OCI-LY7 (cell line): Measurements from ENCODE around the gene EEF1A1. TPM values are rescaled to one million over a fixed set of nuclear protein-coding genes. Genes with fewer than 3 reads are reported as not detected.
"Not testable (repeated sequence)": the region's sequence is repeated elsewhere in the genome, so short reads cannot be mapped to it uniquely, and the experiment has no call there.

Experiments used
- BruUV-seq: library from RNA; stranded (reverse); fragments of 400-500 nt; replicated peaks from 2 replicates; lab custom pipeline; 2021; lab: Mats Ljungman, UMichigan
- CTCF ChIA-PET: fragments of 300-600 bp; sonication (Branson Sonifier 250); formaldehyde crosslinking; loops from one replicate; lab custom pipeline; 2022; ENCODE audit warnings: antibody characterized with exemption; ENCODE audit not compliant: unreplicated experiment; lab: Charles Lee
- POLR2A ChIA-PET: fragments of 300-600 bp; sonication (Branson Sonifier 250); formaldehyde crosslinking; loops from one replicate; lab custom pipeline; 2022; ENCODE audit warnings: antibody characterized with exemption; lab: Charles Lee
- DNase-seq: peaks from one replicate; pipeline ENCODE4 v3.0.0-alpha.2; 2015; ENCODE audit warnings: low spot score
- H2AFZ ChIP-seq: fragments of 200-600 bp; sonication (generic), shearing (Covaris generic); 2 replicates; pipeline ENCODE4 v1.6.1; 2014; ENCODE audit warnings: mild to moderate bottlenecking, antibody characterized with exemption, low read length, moderate library complexity
- H3K27ac ChIP-seq: fragments of 200-600 bp; sonication (generic); 2 replicates; pipeline ENCODE4 v1.5.1; 2014; ENCODE audit warnings: mixed run types, low read depth, mild to moderate bottlenecking, moderate library complexity, low read length, inconsistent platforms; ENCODE audit not compliant: poor library complexity, severe bottlenecking
- H3K36me3 ChIP-seq: fragments of 200-600 bp; sonication (generic); 2 replicates; pipeline ENCODE4 v1.6.1; 2014; ENCODE audit warnings: mild to moderate bottlenecking, antibody characterized with exemption, low read length, moderate library complexity, mixed read lengths; ENCODE audit not compliant: insufficient read depth
- H3K4me1 ChIP-seq: fragments of 200-600 bp; sonication (generic); 2 replicates; pipeline ENCODE4 v1.5.1; 2014; ENCODE audit warnings: mild to moderate bottlenecking, low read length; ENCODE audit not compliant: insufficient read depth, poor library complexity, severe bottlenecking
- H3K4me2 ChIP-seq: fragments of 200-600 bp; sonication (generic); 2 replicates; pipeline ENCODE4 v1.6.1; 2014; ENCODE audit warnings: mild to moderate bottlenecking, low read length
- H3K4me3 ChIP-seq: fragments of 200-600 bp; sonication (generic); 2 replicates; pipeline ENCODE4 v1.5.1; 2014; ENCODE audit warnings: mild to moderate bottlenecking, low read depth, low read length; ENCODE audit not compliant: poor library complexity, severe bottlenecking
- H3K79me2 ChIP-seq: fragments of 200-600 bp; sonication (generic); 2 replicates; pipeline ENCODE4 v1.6.1; 2016; ENCODE audit warnings: low read depth, mild to moderate bottlenecking, low read length, moderate library complexity, mixed read lengths; ENCODE audit not compliant: insufficient read depth
- H3K9me2 ChIP-seq: fragments of 200-600 bp; sonication (generic); 2 replicates; pipeline ENCODE4 v1.6.1; 2016; ENCODE audit warnings: mild to moderate bottlenecking, low read length, mixed read lengths; ENCODE audit not compliant: insufficient read depth
- H3K9me3 ChIP-seq: fragments of 200-600 bp; sonication (generic); 2 replicates; pipeline ENCODE4 v1.6.1; 2014; ENCODE audit warnings: mild to moderate bottlenecking, mixed run types, low read length, mixed read lengths
- H4K20me1 ChIP-seq: fragments of 200-600 bp; sonication (generic); 2 replicates; pipeline ENCODE4 v1.6.1; 2014; ENCODE audit warnings: mild to moderate bottlenecking, antibody characterized with exemption, low read length, moderate library complexity, mixed read lengths; ENCODE audit not compliant: insufficient read depth
- EZH2phosphoT487 ChIP-seq: fragments of 200-600 bp; sonication (generic); IDR thresholded peaks from 2 replicates; pipeline ENCODE4 v1.6.1; 2018; ENCODE audit warnings: low read depth, borderline replicate concordance, mild to moderate bottlenecking, mixed run types, antibody characterized with exemption, low read length, moderate library complexity, mixed read lengths
- intact Hi-C: fragments of 100-400 bp; cut with micrococcal nuclease; formaldehyde crosslinking; loops from one replicate; pipeline ENCODE4 v1.10.0; 2022; ENCODE audit not compliant: unreplicated experiment
- total RNA-seq, 2 experiments: library from RNA; depleted of rRNA in 1 of 2; stranded (reverse); fragments of >200 nt in 1 of 2; shearing (Covaris generic) in 1 of 2; gene quantifications; 2 replicates each; pipeline ENCODE4 v1.2.3, GENCODE V29; 2014 to 2022
- TF ChIP-seq, protein P1 (sequence below): fragments of 200-600 bp; sonication (generic); conservative IDR thresholded peaks from 2 replicates; pipeline ENCODE4 v1.5.1; 2014; ENCODE audit warnings: mild to moderate bottlenecking, antibody characterized with exemption, low read length, moderate library complexity, mixed read lengths

The EEF1A1 gene
- total RNA-seq, 2 experiments from 2014 or later, result 8,152 to 8,197 TPM

DNA sequence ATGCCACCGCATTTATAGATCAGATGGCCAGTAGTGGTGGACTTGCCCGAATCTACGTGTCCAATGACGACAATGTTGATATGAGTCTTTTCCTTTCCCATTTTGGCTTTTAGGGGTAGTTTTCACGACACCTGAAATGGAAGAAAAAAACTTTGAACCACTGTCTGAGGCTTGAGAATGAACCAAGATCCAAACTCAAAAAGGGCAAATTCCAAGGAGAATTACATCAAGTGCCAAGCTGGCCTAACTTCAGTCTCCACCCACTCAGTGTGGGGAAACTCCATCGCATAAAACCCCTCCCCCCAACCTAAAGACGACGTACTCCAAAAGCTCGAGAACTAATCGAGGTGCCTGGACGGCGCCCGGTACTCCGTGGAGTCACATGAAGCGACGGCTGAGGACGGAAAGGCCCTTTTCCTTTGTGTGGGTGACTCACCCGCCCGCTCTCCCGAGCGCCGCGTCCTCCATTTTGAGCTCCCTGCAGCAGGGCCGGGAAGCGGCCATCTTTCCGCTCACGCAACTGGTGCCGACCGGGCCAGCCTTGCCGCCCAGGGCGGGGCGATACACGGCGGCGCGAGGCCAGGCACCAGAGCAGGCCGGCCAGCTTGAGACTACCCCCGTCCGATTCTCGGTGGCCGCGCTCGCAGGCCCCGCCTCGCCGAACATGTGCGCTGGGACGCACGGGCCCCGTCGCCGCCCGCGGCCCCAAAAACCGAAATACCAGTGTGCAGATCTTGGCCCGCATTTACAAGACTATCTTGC, 725 bp downstream of the EEF1A1 start:
- Histone ChIP-seq H3K4me2 (peak overlapping the region; percentile 99), H3K4me1 (peaks cover 40% of the 10 kb centered on the region), H3K9me3 (no peaks in the 10 kb centered on the region), H4K20me1 (peaks cover 23% of the 10 kb centered on the region), H3K79me2 (peaks cover 50% of the 10 kb centered on the region; the same call in 1 of the 2 replicates), H3K9me2 (no peaks in the 10 kb centered on the region), H3K36me3 (peaks cover 55% of the 10 kb centered on the region), H3K27ac (peak overlapping the region; percentile 97), H3K4me3 (peak overlapping the region; percentile 99), H2AFZ (no peak overlapping the region)
- DNase-seq, result peak; percentile 78
- ChIA-PET CTCF (no interaction called here), POLR2A (interaction anchor here (0.5 to 1.9 kb wide), 9 partner anchors 9 to 93 kb away, joined by 3 to 9 read pairs (median 4); partner anchors contain the start of gene MTO1)
- intact Hi-C loops, result loop anchor here (5.0 kb wide), 3 partner anchors 213 to 1767 kb away; partner anchors contain the start of gene KCNQ5
- TF ChIP-seq EZH2phosphoT487, result no peak
- TF ChIP-seq, protein P1, sequence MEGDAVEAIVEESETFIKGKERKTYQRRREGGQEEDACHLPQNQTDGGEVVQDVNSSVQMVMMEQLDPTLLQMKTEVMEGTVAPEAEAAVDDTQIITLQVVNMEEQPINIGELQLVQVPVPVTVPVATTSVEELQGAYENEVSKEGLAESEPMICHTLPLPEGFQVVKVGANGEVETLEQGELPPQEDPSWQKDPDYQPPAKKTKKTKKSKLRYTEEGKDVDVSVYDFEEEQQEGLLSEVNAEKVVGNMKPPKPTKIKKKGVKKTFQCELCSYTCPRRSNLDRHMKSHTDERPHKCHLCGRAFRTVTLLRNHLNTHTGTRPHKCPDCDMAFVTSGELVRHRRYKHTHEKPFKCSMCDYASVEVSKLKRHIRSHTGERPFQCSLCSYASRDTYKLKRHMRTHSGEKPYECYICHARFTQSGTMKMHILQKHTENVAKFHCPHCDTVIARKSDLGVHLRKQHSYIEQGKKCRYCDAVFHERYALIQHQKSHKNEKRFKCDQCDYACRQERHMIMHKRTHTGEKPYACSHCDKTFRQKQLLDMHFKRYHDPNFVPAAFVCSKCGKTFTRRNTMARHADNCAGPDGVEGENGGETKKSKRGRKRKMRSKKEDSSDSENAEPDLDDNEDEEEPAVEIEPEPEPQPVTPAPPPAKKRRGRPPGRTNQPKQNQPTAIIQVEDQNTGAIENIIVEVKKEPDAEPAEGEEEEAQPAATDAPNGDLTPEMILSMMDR, result no peak
- no TSS peak for BruUV-seq

DNA sequence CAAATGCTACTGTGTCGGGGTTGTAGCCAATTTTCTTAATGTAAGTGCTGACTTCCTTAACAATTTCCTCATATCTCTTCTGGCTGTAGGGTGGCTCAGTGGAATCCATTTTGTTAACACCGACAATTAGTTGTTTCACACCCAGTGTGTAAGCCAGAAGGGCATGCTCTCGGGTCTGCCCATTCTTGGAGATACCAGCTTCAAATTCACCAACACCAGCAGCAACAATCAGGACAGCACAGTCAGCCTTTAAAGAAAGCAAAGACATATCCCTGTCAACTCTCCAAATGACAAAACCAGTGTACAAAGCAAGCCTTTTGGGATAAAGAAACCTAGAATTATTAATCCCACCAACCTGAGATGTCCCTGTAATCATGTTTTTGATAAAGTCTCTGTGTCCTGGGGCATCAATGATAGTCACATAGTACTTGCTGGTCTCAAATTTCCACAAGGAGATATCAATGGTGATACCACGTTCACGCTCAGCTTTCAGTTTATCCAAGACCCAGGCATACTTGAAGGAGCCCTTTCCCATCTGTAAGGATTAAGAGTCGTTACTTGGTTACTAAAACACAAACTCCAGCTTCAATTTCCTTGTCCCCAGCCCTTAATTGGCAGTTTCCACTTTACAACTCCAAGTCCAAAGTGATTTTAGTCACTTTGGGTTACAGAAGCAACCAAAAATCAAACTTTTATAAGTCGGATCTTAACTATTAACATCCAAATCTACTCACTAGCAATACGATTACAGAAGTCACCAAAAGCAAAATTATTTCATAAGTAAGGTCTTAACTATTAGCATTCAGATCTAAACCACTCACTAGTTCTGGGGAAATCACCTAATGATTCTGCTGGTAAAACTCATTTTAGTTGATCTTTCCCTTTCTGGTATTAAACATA, 1.6 kb downstream of the EEF1A1 start:
- H2AFZ ChIP-seq, intact Hi-C loops, CTCF ChIA-PET, DNase-seq, H3K9me3 ChIP-seq, H3K9me2 ChIP-seq: not testable (repeated sequence)
- H4K20me1 ChIP-seq, result peaks cover 27% of the 10 kb centered on the region
- TSS peak; percentile 67 for BruUV-seq
- peak overlapping the region; percentile 99 for H3K4me3 ChIP-seq
- H3K79me2 ChIP-seq, result peaks cover 50% of the 10 kb centered on the region; the same call in 1 of the 2 replicates
- peaks cover 44% of the 10 kb centered on the region for H3K4me1 ChIP-seq
- peaks cover 64% of the 10 kb centered on the region for H3K36me3 ChIP-seq
- POLR2A ChIA-PET, result interaction anchor here (0.6 to 1.9 kb wide), 4 partner anchors 8 to 57 kb away, joined by 3 to 9 read pairs (median 4); partner anchors contain the start of gene MTO1
- peak overlapping the region; percentile 97 for H3K27ac ChIP-seq
- H3K4me2 ChIP-seq, result peak overlapping the region; percentile 99

DNA sequence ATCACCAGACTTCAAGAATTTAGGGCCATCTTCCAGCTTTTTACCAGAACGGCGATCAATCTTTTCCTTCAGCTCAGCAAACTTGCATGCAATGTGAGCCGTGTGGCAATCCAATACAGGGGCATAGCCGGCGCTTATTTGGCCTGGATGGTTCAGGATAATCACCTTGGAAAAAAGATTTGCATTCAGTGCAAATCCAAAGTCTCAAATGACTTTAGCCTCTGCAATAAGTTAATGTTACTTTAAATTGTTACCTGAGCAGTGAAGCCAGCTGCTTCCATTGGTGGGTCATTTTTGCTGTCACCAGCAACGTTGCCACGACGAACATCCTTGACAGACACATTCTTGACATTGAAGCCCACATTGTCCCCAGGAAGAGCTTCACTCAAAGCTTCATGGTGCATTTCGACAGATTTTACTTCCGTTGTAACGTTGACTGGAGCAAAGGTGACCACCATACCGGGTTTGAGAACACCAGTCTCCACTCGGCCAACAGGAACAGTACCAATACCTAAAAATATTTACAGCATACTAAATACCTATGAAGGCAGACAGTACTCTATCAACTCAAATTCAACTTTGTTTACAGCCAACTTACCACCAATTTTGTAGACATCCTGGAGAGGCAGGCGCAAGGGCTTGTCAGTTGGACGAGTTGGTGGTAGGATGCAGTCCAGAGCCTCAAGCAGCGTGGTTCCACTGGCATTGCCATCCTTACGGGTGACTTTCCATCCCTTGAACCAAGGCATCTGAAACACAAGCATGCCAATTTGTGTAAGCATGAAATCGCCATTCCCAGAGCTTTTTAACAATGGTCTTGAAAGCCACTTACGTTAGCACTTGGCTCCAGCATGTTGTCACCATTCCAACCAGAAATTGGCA, 2.5 kb downstream of the EEF1A1 start:
- Histone ChIP-seq H3K4me2 (peak overlapping the region; percentile 99), H3K4me1 (peaks cover 39% of the 10 kb centered on the region), H3K36me3 (peaks cover 71% of the 10 kb centered on the region), H4K20me1 (peaks cover 27% of the 10 kb centered on the region), H3K27ac (peak overlapping the region; percentile 97), H3K79me2 (peaks cover 50% of the 10 kb centered on the region; the same call in 1 of the 2 replicates), H3K4me3 (peak overlapping the region; percentile 99)
- H3K9me3 ChIP-seq, H3K9me2 ChIP-seq, DNase-seq, intact Hi-C loops, BruUV-seq, H2AFZ ChIP-seq, CTCF ChIA-PET: not testable (repeated sequence)
- POLR2A ChIA-PET, result interaction anchor here (1.2 to 1.9 kb wide), 3 partner anchors 10 to 55 kb away, joined by 3 to 5 read pairs (median 4); no protein-coding TSS in a partner anchor
